ENCODE measurements around the gene NDUFA11.

Gene NDUFA11

GRCh38 chr19:5903056-5903623 lies 450 bp downstream of the NDUFA11 start:
- peak overlapping the region; percentile 73 for H3K27ac ChIP-seq (ENCODE audit: low read depth, low read length)
- peaks cover 35% of the 10 kb centered on the region for H3K79me2 ChIP-seq (ENCODE audit: insufficient read depth, low read length)
- no peaks in the 10 kb centered on the region for H3K9me3 ChIP-seq (ENCODE audit: insufficient read depth, low read length)
- no peaks in the 10 kb centered on the region for H3K9me2 ChIP-seq (replicated peaks; ENCODE audit: insufficient read depth, low read length)
- TF ChIP-seq CTCF (IDR thresholded peaks at IDR 0.05; ENCODE audit: insufficient read depth, low read length, poor library complexity, severe bottlenecking): no peak
- TF ChIP-seq EZH2phosphoT487 (conservative IDR thresholded peaks at IDR 0.05; ENCODE audit: low read length): no peak
- no peaks in the 10 kb centered on the region for H4K20me1 ChIP-seq (ENCODE audit: low read depth, low read length)
- H3F3A ChIP-seq (ENCODE audit: insufficient read depth): no peaks in the 10 kb centered on the region
- H3K4me3 ChIP-seq (ENCODE audit: insufficient read depth, low read length, poor library complexity, severe bottlenecking): peak overlapping the region; percentile 100
- H2AFZ ChIP-seq (ENCODE audit: low read depth, low read length, severe bottlenecking): peak overlapping the region; percentile 80
- H3K9ac ChIP-seq (ENCODE audit: low read length): peak overlapping the region; percentile 100
- H3K4me2 ChIP-seq (ENCODE audit: low read depth, low read length, poor library complexity, severe bottlenecking): peak overlapping the region; percentile 93
- no peaks in the 10 kb centered on the region for H3K36me3 ChIP-seq (ENCODE audit: low read length)
- no peaks in the 10 kb centered on the region for H3K27me3 ChIP-seq (ENCODE audit: low read length)

- no peak overlapping the region for H3K27ac ChIP-seq (ENCODE audit: low read depth, low read length)
- no peaks in the 10 kb centered on the region for H3K36me3 ChIP-seq (ENCODE audit: low read length)
- H3K9me3 ChIP-seq (ENCODE audit: insufficient read depth, low read length): no peaks in the 10 kb centered on the region
- H3F3A ChIP-seq (ENCODE audit: insufficient read depth): no peaks in the 10 kb centered on the region
- H3K4me2 ChIP-seq (ENCODE audit: low read depth, low read length, poor library complexity, severe bottlenecking): peak overlapping the region; percentile 24
- no peaks in the 10 kb centered on the region for H3K27me3 ChIP-seq (ENCODE audit: low read length)
- H4K20me1 ChIP-seq (ENCODE audit: low read depth, low read length): no peaks in the 10 kb centered on the region
- H3K9me2 ChIP-seq (replicated peaks; ENCODE audit: insufficient read depth, low read length): no peaks in the 10 kb centered on the region
- H3K79me2 ChIP-seq (ENCODE audit: insufficient read depth, low read length): peaks cover 35% of the 10 kb centered on the region
- TF ChIP-seq CTCF (IDR thresholded peaks at IDR 0.05; ENCODE audit: insufficient read depth, low read length, poor library complexity, severe bottlenecking): no peak
- no peak for TF ChIP-seq EZH2phosphoT487 (conservative IDR thresholded peaks at IDR 0.05; ENCODE audit: low read length)
- H3K4me3 ChIP-seq (ENCODE audit: insufficient read depth, low read length, poor library complexity, severe bottlenecking): no peak overlapping the region
- 0 out of 2 replicates have a peak overlapping the region, but pooled peaks have one; percentile 18 for H3K9ac ChIP-seq (ENCODE audit: low read length)
- H2AFZ ChIP-seq (ENCODE audit: low read depth, low read length, severe bottlenecking): no peak overlapping the region
Observed at GRCh38 chr19:5900976-5901375, 2.6 kb downstream of the NDUFA11 start.

- Histone ChIP-seq H3K36me3 (ENCODE audit: low read length) (no peaks in the 10 kb centered on the region), H3F3A (ENCODE audit: insufficient read depth) (no peaks in the 10 kb centered on the region), H3K9me3 (ENCODE audit: insufficient read depth, low read length) (no peaks in the 10 kb centered on the region), H3K4me3 (ENCODE audit: insufficient read depth, low read length, poor library complexity, severe bottlenecking) (no peak overlapping the region), H4K20me1 (ENCODE audit: low read depth, low read length) (no peaks in the 10 kb centered on the region), H3K9ac (ENCODE audit: low read length) (no peak overlapping the region), H3K9me2 (replicated peaks; ENCODE audit: insufficient read depth, low read length) (no peaks in the 10 kb centered on the region), H3K4me2 (ENCODE audit: low read depth, low read length, poor library complexity, severe bottlenecking) (no peak overlapping the region), H3K27me3 (ENCODE audit: low read length) (no peaks in the 10 kb centered on the region), H3K27ac (ENCODE audit: low read depth, low read length) (no peak overlapping the region), H3K79me2 (ENCODE audit: insufficient read depth, low read length) (peaks cover 35% of the 10 kb centered on the region), H2AFZ (ENCODE audit: low read depth, low read length, severe bottlenecking) (no peak overlapping the region)
- TF ChIP-seq EZH2phosphoT487 (conservative IDR thresholded peaks at IDR 0.05; ENCODE audit: low read length) (no peak), CTCF (IDR thresholded peaks at IDR 0.05; ENCODE audit: insufficient read depth, low read length, poor library complexity, severe bottlenecking) (no peak)
Observed at GRCh38 chr19:5899728-5900526, 3.7 kb downstream of the NDUFA11 start.

Data from SU-DHL-6 (cell line).